Panc1 (cell line): ENCODE measurements around the gene ATXN7L1. TPM values are rescaled to one million over a fixed set of nuclear protein-coding genes. Genes with fewer than 3 reads are reported as not detected.
A peak's percentile ranks its signal among the peaks of the same experiment; 100 is the strongest.

Experiments used
- ATAC-seq: fragments of 200-7000 bp; cut with Tn5 transposase; 2 replicates; pipeline ENCODE4 v1.9.1; 2020; ENCODE audit warnings: mild to moderate bottlenecking, moderate library complexity
- BruUV-seq: library from RNA; stranded (reverse); fragments of 400-500 nt; replicated peaks from 2 replicates; lab custom pipeline; 2021; lab: Mats Ljungman, UMichigan
- CTCF ChIA-PET: fragments of 300-600 bp; sonication (Branson Sonifier 250); formaldehyde crosslinking; loops from one replicate; lab custom pipeline; 2022; ENCODE audit warnings: antibody characterized with exemption; lab: Charles Lee
- POLR2A ChIA-PET: fragments of 300-600 bp; sonication (Branson Sonifier 250); formaldehyde crosslinking; loops from one replicate; lab custom pipeline; 2022; ENCODE audit warnings: antibody characterized with exemption; lab: Charles Lee
- DNase-seq: peaks from one replicate; pipeline ENCODE4 v3.0.0-alpha.2; 2010; ENCODE audit warnings: low read depth, low spot score
- H3K27ac ChIP-seq: 2 replicates; pipeline ENCODE4 v1.5.1; 2011; ENCODE audit warnings: mild to moderate bottlenecking, low read length, inconsistent platforms
- H3K27me3 ChIP-seq: fragments of 200-500 bp; sonication (Bioruptor generic); 2 replicates; pipeline ENCODE4 v1.6.0; 2014; ENCODE audit warnings: low read length, inconsistent platforms; ENCODE audit not compliant: control insufficient read depth, insufficient read depth
- H3K36me3 ChIP-seq: fragments of 200-500 bp; sonication (Bioruptor generic); 2 replicates; pipeline ENCODE4 v1.5.1; 2014; ENCODE audit warnings: inconsistent platforms, mild to moderate bottlenecking, low read length, moderate library complexity; ENCODE audit not compliant: control insufficient read depth, insufficient read depth
- H3K4me1 ChIP-seq: 2 replicates; pipeline ENCODE4 v1.5.1; 2011; ENCODE audit warnings: inconsistent platforms, mild to moderate bottlenecking, low read length, moderate library complexity; ENCODE audit not compliant: control insufficient read depth, insufficient read depth
- H3K4me3 ChIP-seq, 2 experiments: 2 replicates each; pipeline ENCODE4 v1.5.1; 2011 to 2012; ENCODE audit warnings: low read depth in 2 of 2, low read length in 2 of 2, mild to moderate bottlenecking in 2 of 2, inconsistent platforms in 1 of 2, moderate library complexity in 1 of 2
- H3K9me3 ChIP-seq: fragments of 200-500 bp; sonication (Bioruptor generic); 2 replicates; pipeline ENCODE4 v1.5.1; 2014; ENCODE audit warnings: low read depth, mild to moderate bottlenecking, inconsistent platforms, low read length, moderate library complexity; ENCODE audit not compliant: control insufficient read depth, insufficient read depth
- CTCF ChIP-seq: fragments of 450-650 bp; IDR thresholded peaks from 2 replicates; pipeline ENCODE4 v1.5.1; 2017; ENCODE audit warnings: mild to moderate bottlenecking
- POLR2AphosphoS5 ChIP-seq: IDR thresholded peaks from 2 replicates; pipeline ENCODE4 v1.6.1; 2012; ENCODE audit warnings: mild to moderate bottlenecking, low read depth, low read length, moderate library complexity
- REST ChIP-seq, 2 experiments: IDR thresholded peaks; 2 replicates each; pipeline ENCODE4 v1.6.1; 2011 to 2012; ENCODE audit warnings: low read depth in 2 of 2, control low read depth in 1 of 2, low read length in 1 of 2, mild to moderate bottlenecking in 1 of 2, moderate library complexity in 1 of 2; ENCODE audit not compliant: insufficient read depth in 1 of 2
- SIN3A ChIP-seq: IDR thresholded peaks from 2 replicates; pipeline ENCODE4 v1.6.1; 2012; ENCODE audit warnings: low read depth, mild to moderate bottlenecking, low read length, moderate library complexity, borderline replicate concordance; ENCODE audit not compliant: insufficient read depth
- TCF7L2 ChIP-seq: IDR thresholded peaks from 2 replicates; pipeline ENCODE4 v1.6.1; 2011; ENCODE audit warnings: mild to moderate bottlenecking, low read depth, low read length, inconsistent platforms
- in situ Hi-C: cut with HindIII; loops from 2 replicates; pipeline ENCODE4 v1.10.0; 2016; ENCODE audit warnings: low sequenced_read_pairs, low pct_unique_long_range_greater_than_20kb
- intact Hi-C: fragments of 100-400 bp; cut with micrococcal nuclease; formaldehyde crosslinking; loops from one replicate; pipeline ENCODE4 v1.10.0; 2022; ENCODE audit not compliant: unreplicated experiment
- total RNA-seq: library from RNA; stranded (reverse); gene quantifications from one replicate; pipeline ENCODE4 v1.2.1, GENCODE V29; 2021; ENCODE audit not compliant: unreplicated experiment

Gene ATXN7L1
- total RNA-seq, 1 experiment from 2014 or later: 10.8 TPM

GRCh38 chr7:105649727-105650381, 226.5 kb downstream of the ATXN7L1 start:
- Histone ChIP-seq H3K4me3 (no peak overlapping the region), H3K27me3 (no peaks in the 10 kb centered on the region), H3K4me1 (peaks cover 47% of the 10 kb centered on the region), H3K9me3 (no peaks in the 10 kb centered on the region), H3K27ac (peak overlapping the region; percentile 86), H3K36me3 (no peaks in the 10 kb centered on the region)
- in situ Hi-C loops: no loop called here
- intact Hi-C loops: loop anchor here (10.0 kb wide), 3 partner anchors 95 to 505 kb away; partner anchors contain the start of gene ATXN7L1
- CTCF ChIA-PET: no interaction called here
- no TSS peak for BruUV-seq
- DNase-seq: no peak
- ATAC-seq: no peak
- POLR2A ChIA-PET: interaction anchor here (0.6 kb wide), 1 partner anchor 84 kb away, joined by 5 read pairs; no protein-coding TSS in a partner anchor
- no peak for TF ChIP-seq TCF7L2
- TF ChIP-seq POLR2AphosphoS5: no peak
- no peak for TF ChIP-seq REST (IDR thresholded peaks at IDR 0.05; ENCODE audit: insufficient read depth in 1 of 2, low read depth in 2 of 2, low read length in 1 of 2)

GRCh38 chr7:105648561-105649401, 227.6 kb downstream of the ATXN7L1 start:
- DNase-seq: no peak
- in situ Hi-C loops: no loop called here
- Histone ChIP-seq H3K4me1 (peaks cover 47% of the 10 kb centered on the region), H3K36me3 (no peaks in the 10 kb centered on the region), H3K4me3 (peak overlapping the region in 1 of 2 experiments; percentile 29; a peak in 2 of 4 replicates), H3K27me3 (no peaks in the 10 kb centered on the region), H3K27ac (peak overlapping the region; percentile 86), H3K9me3 (no peaks in the 10 kb centered on the region)
- peak; percentile 78 for ATAC-seq
- ChIA-PET POLR2A (interaction anchor here (0.5 to 0.6 kb wide), 2 partner anchors 44 to 86 kb away, joined by 3 to 5 read pairs; no protein-coding TSS in a partner anchor), CTCF (interaction anchor here (0.5 to 1.3 kb wide), 2 partner anchors 8 to 398 kb away, joined by 3 to 6 read pairs; no protein-coding TSS in a partner anchor)
- intact Hi-C loops: no loop called here
- TF ChIP-seq POLR2AphosphoS5: peak; percentile 55; the same call in 1 of the 2 replicates
- TF ChIP-seq TCF7L2: 0 out of 2 replicates have a peak, but pooled peaks have one; percentile 32
- no peak for TF ChIP-seq REST (IDR thresholded peaks at IDR 0.05; ENCODE audit: insufficient read depth in 1 of 2, low read depth in 2 of 2, low read length in 1 of 2)
- TF ChIP-seq CTCF: no peak
- 0 out of 2 replicates have a peak, but pooled peaks have one; percentile 50 for TF ChIP-seq SIN3A
- BruUV-seq: no TSS peak
